ENCODE results near the gene BCAS3.

- no peak for TF ChIP-seq CEBPB (IDR thresholded peaks at IDR 0.05)
- TF ChIP-seq EP300 (IDR thresholded peaks at IDR 0.05; ENCODE audit: borderline replicate concordance), result no peak
- TF ChIP-seq ZBTB7A (IDR thresholded peaks at IDR 0.05; ENCODE audit: low read depth), result no peak
- no peak for TF ChIP-seq USF1 (IDR thresholded peaks at IDR 0.05)
- no peak for TF ChIP-seq NFIC (IDR thresholded peaks at IDR 0.05)
- TF ChIP-seq REST (IDR thresholded peaks at IDR 0.05; ENCODE audit: low read depth), result no peak
- no peak for TF ChIP-seq RAD21 (IDR thresholded peaks at IDR 0.05; ENCODE audit: low read depth)
- no peak for TF ChIP-seq FOXM1 (IDR thresholded peaks at IDR 0.05; ENCODE audit: borderline replicate concordance, low read depth)
- no peak for TF ChIP-seq TAF1 (IDR thresholded peaks at IDR 0.05; ENCODE audit: low read depth)
- no peak for TF ChIP-seq YY1 (IDR thresholded peaks at IDR 0.05; ENCODE audit: low read depth)
- TF ChIP-seq EGR1 (IDR thresholded peaks at IDR 0.05), result no peak
- no peak for TF ChIP-seq MAX (IDR thresholded peaks at IDR 0.05)
- TF ChIP-seq TEAD4 (IDR thresholded peaks at IDR 0.05), result no peak
- TF ChIP-seq CREB1 (IDR thresholded peaks at IDR 0.05; ENCODE audit: low read depth), result no peak
Observed at GRCh38 chr17:61053469-61053868, 375.8 kb downstream of the BCAS3 start.

Measured in Ishikawa (cell line).